Lower lobe of right lung (tissue), 2 donors: Measurements from ENCODE around the gene MAPRE2. TPM values are rescaled to one million over a fixed set of nuclear protein-coding genes. Genes with fewer than 3 reads are reported as not detected.
A peak's percentile ranks its signal among the peaks of the same experiment; 100 is the strongest.

Experiments used
- ATAC-seq, 2 donors: fragments of 200-7000 bp; cut with Tn5 transposase; one replicate each; pipeline ENCODE4 v1.9.1; 2020 to 2022; ENCODE audit warnings: mild to moderate bottlenecking in 2 of 2, moderate library complexity in 2 of 2
- DNase-seq: peaks from one replicate; pipeline ENCODE4 v3.0.0-alpha.2; 2020
- H3K27ac ChIP-seq: fragments of 200-600 bp; one replicate; pipeline ENCODE4 v1.8.0; 2022
- H3K27me3 ChIP-seq: fragments of 200-600 bp; one replicate; pipeline ENCODE4 v1.8.0; 2022; ENCODE audit warnings: low read depth
- H3K36me3 ChIP-seq: fragments of 200-600 bp; one replicate; pipeline ENCODE4 v1.8.0; 2022; ENCODE audit warnings: mild to moderate bottlenecking
- H3K4me1 ChIP-seq: fragments of 200-600 bp; one replicate; pipeline ENCODE4 v1.8.0; 2022
- H3K4me3 ChIP-seq: fragments of 200-600 bp; one replicate; pipeline ENCODE4 v1.8.0; 2022; ENCODE audit warnings: mild to moderate bottlenecking
- H3K9me3 ChIP-seq: fragments of 200-600 bp; one replicate; pipeline ENCODE4 v1.8.0; 2022
- intact Hi-C: fragments of 100-400 bp; cut with DNase I; formaldehyde crosslinking; loops from one replicate; pipeline ENCODE4 v1.11.0; 2022
- total RNA-seq: library from RNA; stranded (reverse); fragmentation: NEBNext Ultra II Directional; extraction: Animal tissue kit (Norgen Biotek cat#: 25700); gene quantifications from one replicate; pipeline ENCODE4 v1.2.1, GENCODE V29; 2021
- TF ChIP-seq, protein P1 (sequence below): fragments of 200-600 bp; IDR thresholded peaks from one replicate; pipeline ENCODE4 v1.8.0; 2022; ENCODE audit warnings: antibody characterized with exemption, mild to moderate bottlenecking
- donor health status: DM: no; HTN: yes; CAD: no; lungs with severe emphysema.

MAPRE2 gene
- total RNA-seq, 1 donor from 2014 or later: 33.8 TPM

DNA sequence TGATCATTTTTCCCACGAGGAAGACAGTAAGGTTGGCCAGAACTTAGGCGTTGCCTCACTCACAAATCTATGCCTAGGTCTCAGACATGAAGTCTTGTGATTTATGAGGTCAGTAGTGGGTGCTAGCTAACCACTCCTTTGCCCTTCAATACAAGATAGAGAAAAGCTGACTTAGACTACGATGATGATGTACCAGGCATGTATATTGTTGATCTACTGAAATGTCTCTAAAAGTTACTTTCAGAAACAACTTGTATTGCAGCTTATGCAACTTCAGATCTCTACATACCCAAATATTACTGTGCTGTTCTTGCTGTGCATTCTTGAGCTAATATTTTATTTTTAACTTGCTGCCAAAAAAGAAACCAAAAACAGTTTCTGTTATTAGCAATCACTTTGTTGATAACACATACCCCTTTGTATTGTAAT is 30.6 kb downstream of the MAPRE2 start:
- Histone ChIP-seq H3K36me3 (peaks cover 14% of the 10 kb centered on the region), H3K4me3 (no peak overlapping the region), H3K9me3 (no peaks in the 10 kb centered on the region), H3K27ac (peak overlapping the region; percentile 7), H3K4me1 (peaks cover 37% of the 10 kb centered on the region), H3K27me3 (no peaks in the 10 kb centered on the region)
- peak; percentile 31 to 35 for ATAC-seq
- DNase-seq: no peak
- TF ChIP-seq, protein P1, sequence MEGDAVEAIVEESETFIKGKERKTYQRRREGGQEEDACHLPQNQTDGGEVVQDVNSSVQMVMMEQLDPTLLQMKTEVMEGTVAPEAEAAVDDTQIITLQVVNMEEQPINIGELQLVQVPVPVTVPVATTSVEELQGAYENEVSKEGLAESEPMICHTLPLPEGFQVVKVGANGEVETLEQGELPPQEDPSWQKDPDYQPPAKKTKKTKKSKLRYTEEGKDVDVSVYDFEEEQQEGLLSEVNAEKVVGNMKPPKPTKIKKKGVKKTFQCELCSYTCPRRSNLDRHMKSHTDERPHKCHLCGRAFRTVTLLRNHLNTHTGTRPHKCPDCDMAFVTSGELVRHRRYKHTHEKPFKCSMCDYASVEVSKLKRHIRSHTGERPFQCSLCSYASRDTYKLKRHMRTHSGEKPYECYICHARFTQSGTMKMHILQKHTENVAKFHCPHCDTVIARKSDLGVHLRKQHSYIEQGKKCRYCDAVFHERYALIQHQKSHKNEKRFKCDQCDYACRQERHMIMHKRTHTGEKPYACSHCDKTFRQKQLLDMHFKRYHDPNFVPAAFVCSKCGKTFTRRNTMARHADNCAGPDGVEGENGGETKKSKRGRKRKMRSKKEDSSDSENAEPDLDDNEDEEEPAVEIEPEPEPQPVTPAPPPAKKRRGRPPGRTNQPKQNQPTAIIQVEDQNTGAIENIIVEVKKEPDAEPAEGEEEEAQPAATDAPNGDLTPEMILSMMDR: no peak
- intact Hi-C loops: no loop called here

- H3K27ac ChIP-seq: no peak overlapping the region
- TF ChIP-seq, protein P1: no peak
- intact Hi-C loops: no loop called here
- no peaks in the 10 kb centered on the region for H3K9me3 ChIP-seq
- peaks cover 14% of the 10 kb centered on the region for H3K36me3 ChIP-seq
- H3K4me3 ChIP-seq: no peak overlapping the region
- H3K27me3 ChIP-seq: no peaks in the 10 kb centered on the region
- ATAC-seq (no peak), DNase-seq (no peak)
- H3K4me1 ChIP-seq: peaks cover 37% of the 10 kb centered on the region
These were observed 31.4 kb downstream of the MAPRE2 start for GRCh38 chr18:35072616-35073015.

GRCh38 chr18:35073186-35074105 is 32.2 kb downstream of the MAPRE2 start:
- intact Hi-C loops: no loop called here
- DNase-seq (no peak), ATAC-seq (no peak)
- TF ChIP-seq, protein P1: no peak
- no peaks in the 10 kb centered on the region for H3K27me3 ChIP-seq
- H3K4me3 ChIP-seq: no peak overlapping the region
- H3K9me3 ChIP-seq: no peaks in the 10 kb centered on the region
- H3K27ac ChIP-seq: no peak overlapping the region
- peaks cover 37% of the 10 kb centered on the region for H3K4me1 ChIP-seq
- H3K36me3 ChIP-seq: peaks cover 14% of the 10 kb centered on the region

DNA sequence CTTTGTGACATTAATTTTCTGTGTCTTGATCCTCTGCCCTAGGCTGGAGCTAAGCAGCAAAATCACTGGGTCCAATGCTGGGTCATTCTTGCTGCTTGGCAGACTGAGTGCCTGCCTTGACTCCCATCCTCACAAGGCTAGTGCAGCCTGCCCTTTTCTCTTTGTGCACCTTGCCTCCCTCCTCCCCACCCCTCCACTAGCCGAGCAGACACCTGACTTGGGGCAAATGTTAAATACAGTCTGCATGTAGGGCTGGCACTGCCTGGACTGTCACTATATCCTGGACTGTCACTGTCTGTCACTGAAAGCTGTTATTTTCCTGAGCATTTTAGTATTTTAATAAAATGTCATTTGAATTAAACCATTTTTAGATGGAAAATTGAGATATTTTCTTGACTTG is 33.4 kb downstream of the MAPRE2 start:
- TF ChIP-seq, protein P1: no peak
- no peak overlapping the region for H3K4me3 ChIP-seq
- no peak for DNase-seq
- H3K36me3 ChIP-seq: peaks cover 14% of the 10 kb centered on the region
- no peak for ATAC-seq
- no peaks in the 10 kb centered on the region for H3K27me3 ChIP-seq
- H3K27ac ChIP-seq: no peak overlapping the region
- intact Hi-C loops: no loop called here
- peaks cover 37% of the 10 kb centered on the region for H3K4me1 ChIP-seq
- H3K9me3 ChIP-seq: no peaks in the 10 kb centered on the region

- no peak for ATAC-seq
- Histone ChIP-seq H3K36me3 (peaks cover 12% of the 10 kb centered on the region), H3K27ac (no peak overlapping the region), H3K4me1 (peaks cover 37% of the 10 kb centered on the region), H3K27me3 (no peaks in the 10 kb centered on the region), H3K4me3 (no peak overlapping the region), H3K9me3 (no peaks in the 10 kb centered on the region)
- intact Hi-C loops: no loop called here
- TF ChIP-seq, protein P1: no peak
- no peak for DNase-seq
These were observed 33.9 kb downstream of the MAPRE2 start for GRCh38 chr18:35075132-35075531.
